ENCODE measurements around the gene CYP2U1.

The CYP2U1 gene

GRCh38 chr4:107987916-107988762 lies 56.8 kb downstream of the CYP2U1 start:
- no peak for DNase-seq

DNA sequence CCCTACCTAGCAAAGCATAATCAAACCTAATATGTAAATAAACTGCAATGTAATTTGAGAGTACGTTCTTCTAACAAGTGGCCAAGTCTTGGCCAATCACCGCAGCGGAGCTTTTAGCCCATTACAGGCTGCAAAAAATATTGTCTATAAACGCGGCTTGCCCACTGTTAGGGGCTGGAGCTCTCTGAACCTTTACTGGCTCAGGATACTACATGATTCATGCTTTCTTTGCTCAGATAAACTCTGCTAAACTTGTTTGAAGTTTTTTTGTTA lies 57.4 kb downstream of the CYP2U1 start:
- no peak for DNase-seq

- DNase-seq: no peak
These were observed 57.8 kb downstream of the CYP2U1 start for GRCh38 chr4:107989162-107989536.

GRCh38 chr4:107989537-107990386 lies 58.4 kb downstream of the CYP2U1 start, which contains the start of gene HADH:
Gene HADH (plus strand): TSS chr4:107989889. CDS start chr4:107989933, 44 bp downstream.
- DNase-seq: peak; percentile 93

DNA sequence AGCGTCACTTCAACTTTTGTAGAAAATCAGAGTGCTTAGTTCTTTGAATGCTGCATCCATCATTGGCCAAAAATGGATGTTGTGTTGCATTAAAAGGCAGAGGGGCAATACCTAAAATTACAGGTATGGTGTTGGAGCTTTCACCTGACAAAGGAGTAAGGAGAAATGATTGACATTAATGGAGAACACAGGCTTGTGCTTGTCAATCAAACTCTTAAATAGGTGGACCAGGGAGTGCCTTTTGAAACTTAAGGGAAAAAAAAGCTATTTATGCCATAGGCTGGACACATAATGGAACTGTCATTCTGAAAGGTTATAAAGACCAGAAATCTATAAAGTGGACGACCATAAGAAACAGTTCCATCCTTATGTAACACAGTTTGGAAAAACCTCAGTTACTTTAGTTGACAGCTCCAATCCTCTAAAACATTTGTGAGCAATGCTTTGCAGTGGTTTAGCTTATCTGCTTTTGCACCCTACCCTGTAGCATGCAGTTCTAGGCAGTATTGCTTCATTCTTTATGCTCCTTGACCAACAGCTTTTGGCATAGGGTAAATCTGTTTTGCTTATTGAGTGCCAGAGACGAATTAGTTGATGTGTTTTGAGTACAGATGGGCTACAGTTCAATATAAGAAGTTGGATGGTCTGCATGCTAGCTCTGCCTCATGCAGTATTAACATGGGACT lies 60.7 kb downstream of the CYP2U1 start:
- no peak for DNase-seq

GRCh38 chr4:107993969-107994368 lies 62.6 kb downstream of the CYP2U1 start:
- DNase-seq: no peak

DNA sequence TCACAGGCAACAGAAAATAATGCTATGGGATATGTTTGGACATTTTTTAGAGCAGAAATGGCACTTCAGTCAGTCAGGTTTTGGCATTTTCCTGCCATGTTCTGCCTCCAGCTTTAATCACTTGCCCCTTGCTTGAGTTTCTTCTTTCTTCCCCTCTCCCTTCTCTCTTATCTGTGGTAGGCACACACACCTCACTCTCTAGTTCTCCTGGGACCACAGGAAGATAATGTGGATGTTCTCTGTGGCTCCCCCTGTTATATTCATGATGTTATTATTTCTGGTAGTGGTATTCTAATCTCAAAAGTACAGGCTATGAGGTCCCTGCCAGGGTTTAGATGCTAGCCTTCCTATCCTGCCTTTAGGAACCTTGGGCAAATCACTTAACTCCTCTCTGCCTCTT lies 63.5 kb downstream of the CYP2U1 start:
- no peak for DNase-seq

- DNase-seq: no peak
These were observed 65.8 kb downstream of the CYP2U1 start for GRCh38 chr4:107996949-107997788.

- DNase-seq: no peak
These were observed 66.4 kb downstream of the CYP2U1 start for GRCh38 chr4:107997794-107998193.

DNA sequence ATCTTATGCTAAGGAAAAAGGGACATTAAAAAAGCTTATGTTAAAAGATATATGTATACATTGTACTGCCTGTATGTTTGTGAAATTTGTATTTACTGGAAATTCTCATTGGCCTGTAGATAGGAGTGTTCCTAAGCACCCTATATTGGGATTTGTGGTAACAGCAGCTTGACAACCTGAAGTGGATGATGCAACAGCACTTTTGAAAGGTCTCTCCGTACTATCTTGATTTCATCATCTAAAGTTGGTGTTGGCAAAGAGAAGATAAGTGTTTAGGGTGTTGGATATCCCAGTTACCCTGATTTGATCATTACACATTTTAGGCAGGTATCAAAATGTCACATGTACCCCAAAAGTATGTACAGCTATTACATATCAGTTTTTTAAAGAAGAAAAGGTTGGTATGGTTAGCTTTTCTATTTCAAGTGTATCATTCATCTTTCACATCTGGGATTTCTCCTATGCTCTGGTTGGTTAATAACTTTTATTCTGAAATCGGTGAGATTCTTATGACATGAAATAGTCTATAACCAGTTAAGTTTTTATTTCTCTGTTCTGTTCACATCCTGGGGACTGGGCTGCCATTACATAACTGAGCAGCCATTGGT lies 68.7 kb downstream of the CYP2U1 start:
- no peak for DNase-seq

DNA sequence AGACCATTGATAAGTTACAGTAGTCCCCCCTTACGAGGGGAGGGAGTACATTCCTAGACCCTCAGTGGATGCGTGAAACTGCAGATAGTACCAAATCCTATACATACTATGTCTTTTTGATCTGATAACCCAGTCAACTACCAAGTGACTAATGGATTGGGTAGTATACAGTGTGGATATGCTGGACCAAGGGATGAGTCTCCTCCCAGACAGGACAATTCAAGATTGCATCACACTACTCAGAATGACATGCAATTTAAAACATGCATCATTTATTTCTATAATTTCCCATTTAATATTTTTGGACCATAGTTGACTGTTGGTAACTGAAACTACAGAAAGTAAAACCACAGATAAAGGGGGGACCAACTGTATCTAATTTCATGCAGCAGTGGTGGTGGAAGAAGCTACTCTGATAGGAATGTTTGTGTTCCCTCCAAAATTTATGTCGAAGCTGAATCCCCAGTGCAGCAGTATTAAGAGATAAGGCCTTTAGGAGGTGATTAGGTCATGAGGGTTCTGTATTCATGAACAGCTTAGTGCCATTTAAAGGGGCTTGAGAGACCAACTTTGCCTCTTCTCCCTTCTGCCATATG lies 70.3 kb downstream of the CYP2U1 start:
- DNase-seq: no peak
